Stimulated activated CD8-positive, alpha-beta memory T cell treated with anti-CD3 and anti-CD28 coated beads, Interleukin-15, amount 100 ng/mL, for 48 hours (primary cell): ENCODE data around the gene FAM120B.
"Not testable (repeated sequence)": the region's sequence is repeated elsewhere in the genome, so short reads cannot be mapped to it uniquely, and the experiment has no call there.

Experiments used
- DNase-seq, 2 donors: peaks; one replicate each; pipeline ENCODE4 v3.0.0-alpha.2; 2020; ENCODE audit warnings: low read depth in 2 of 2

The FAM120B gene

GRCh38 chr6:170298688-170299087 is 7.9 kb upstream of the FAM120B start:
- no peak for DNase-seq

- no peak for DNase-seq
Observed at GRCh38 chr6:170301184-170301583, 5.4 kb upstream of the FAM120B start.

GRCh38 chr6:170305805-170306323 is 694 bp upstream of the FAM120B start:
- DNase-seq: no peak

- DNase-seq: no peak
Observed at GRCh38 chr6:170307080-170307545, 555 bp downstream of the FAM120B start.

GRCh38 chr6:170308761-170309160 is 2.2 kb downstream of the FAM120B start:
- DNase-seq: no peak

GRCh38 chr6:170311696-170312095 is 5.1 kb downstream of the FAM120B start:
- DNase-seq: no peak

GRCh38 chr6:170312876-170313275 is 6.3 kb downstream of the FAM120B start:
- DNase-seq: no peak

- no peak for DNase-seq
Observed at GRCh38 chr6:170313716-170314295, 7.2 kb downstream of the FAM120B start.

GRCh38 chr6:170314983-170315382 is 8.4 kb downstream of the FAM120B start:
- no peak for DNase-seq

- DNase-seq: no peak
Observed at GRCh38 chr6:170316071-170316470, 9.5 kb downstream of the FAM120B start.

GRCh38 chr6:170317076-170317475 is 10.5 kb downstream of the FAM120B start:
- no peak for DNase-seq

GRCh38 chr6:170317718-170318117 is 11.2 kb downstream of the FAM120B start:
- no peak for DNase-seq

GRCh38 chr6:170329321-170329720 is 22.8 kb downstream of the FAM120B start:
- no peak for DNase-seq

GRCh38 chr6:170335199-170335598 is 28.6 kb downstream of the FAM120B start:
- DNase-seq: not testable (repeated sequence)

- peak in 1 of 2 donors; percentile 11 for DNase-seq
Observed at GRCh38 chr6:170344631-170345576, 38.3 kb downstream of the FAM120B start.

- no peak for DNase-seq
Observed at GRCh38 chr6:170345662-170346061, 39.1 kb downstream of the FAM120B start.

- DNase-seq: no peak
Observed at GRCh38 chr6:170346649-170347048, 40.1 kb downstream of the FAM120B start.

GRCh38 chr6:170347091-170347490 is 40.5 kb downstream of the FAM120B start:
- no peak for DNase-seq

- DNase-seq: no peak
Observed at GRCh38 chr6:170347975-170348374, 41.4 kb downstream of the FAM120B start.

GRCh38 chr6:170351456-170351855 is 44.9 kb downstream of the FAM120B start:
- DNase-seq: not testable (repeated sequence)

GRCh38 chr6:170355190-170355589 is 48.6 kb downstream of the FAM120B start:
- DNase-seq: not testable (repeated sequence)

- no peak for DNase-seq
Observed at GRCh38 chr6:170355661-170356060, 49.1 kb downstream of the FAM120B start.

GRCh38 chr6:170357812-170358211 is 51.3 kb downstream of the FAM120B start:
- no peak for DNase-seq
